ENCODE data around the gene RYR2.

DNA sequence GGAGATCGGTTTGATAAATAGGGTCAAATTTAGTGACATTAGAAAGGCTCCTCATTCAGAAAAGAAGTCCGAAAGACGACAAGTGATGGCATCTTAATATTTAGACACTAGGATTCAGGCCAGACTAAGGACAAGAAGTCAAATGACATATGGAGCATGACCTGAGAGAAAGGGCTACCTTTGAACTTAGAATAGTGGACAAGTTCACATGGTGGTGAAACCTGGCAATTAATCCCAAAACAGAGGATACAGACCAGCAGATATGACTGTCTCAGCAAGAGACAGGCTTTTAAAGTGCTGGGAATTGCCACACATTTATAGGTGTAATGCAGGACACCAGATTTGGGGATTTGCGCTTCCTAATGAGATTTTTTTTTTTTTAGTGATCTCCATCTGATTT lies 703.6 kb downstream of the RYR2 start:
- TF ChIP-seq, protein P1, sequence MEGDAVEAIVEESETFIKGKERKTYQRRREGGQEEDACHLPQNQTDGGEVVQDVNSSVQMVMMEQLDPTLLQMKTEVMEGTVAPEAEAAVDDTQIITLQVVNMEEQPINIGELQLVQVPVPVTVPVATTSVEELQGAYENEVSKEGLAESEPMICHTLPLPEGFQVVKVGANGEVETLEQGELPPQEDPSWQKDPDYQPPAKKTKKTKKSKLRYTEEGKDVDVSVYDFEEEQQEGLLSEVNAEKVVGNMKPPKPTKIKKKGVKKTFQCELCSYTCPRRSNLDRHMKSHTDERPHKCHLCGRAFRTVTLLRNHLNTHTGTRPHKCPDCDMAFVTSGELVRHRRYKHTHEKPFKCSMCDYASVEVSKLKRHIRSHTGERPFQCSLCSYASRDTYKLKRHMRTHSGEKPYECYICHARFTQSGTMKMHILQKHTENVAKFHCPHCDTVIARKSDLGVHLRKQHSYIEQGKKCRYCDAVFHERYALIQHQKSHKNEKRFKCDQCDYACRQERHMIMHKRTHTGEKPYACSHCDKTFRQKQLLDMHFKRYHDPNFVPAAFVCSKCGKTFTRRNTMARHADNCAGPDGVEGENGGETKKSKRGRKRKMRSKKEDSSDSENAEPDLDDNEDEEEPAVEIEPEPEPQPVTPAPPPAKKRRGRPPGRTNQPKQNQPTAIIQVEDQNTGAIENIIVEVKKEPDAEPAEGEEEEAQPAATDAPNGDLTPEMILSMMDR (IDR thresholded peaks at IDR 0.05) = no peak
- no peak for TF ChIP-seq POLR2A (IDR thresholded peaks at IDR 0.05)
